HL-60 (cell line): Measurements from ENCODE around the gene HLA-DQA1.
"Not testable (repeated sequence)": the region's sequence is repeated elsewhere in the genome, so short reads cannot be mapped to it uniquely, and the experiment has no call there.

Source experiments
- CTCF ChIP-seq: IDR thresholded peaks from one replicate; pipeline ENCODE4 v1.5.1; 2011; ENCODE audit warnings: low read length, control low read depth, inconsistent platforms; ENCODE audit not compliant: insufficient read depth
- GABPA ChIP-seq: IDR thresholded peaks from 2 replicates; pipeline ENCODE4 v1.6.1; 2012; ENCODE audit warnings: low read depth
- POLR2AphosphoS5 ChIP-seq: IDR thresholded peaks from 2 replicates; pipeline ENCODE4 v1.6.1; 2012; ENCODE audit warnings: low read depth
- REST ChIP-seq: IDR thresholded peaks from 2 replicates; pipeline ENCODE4 v1.6.1; 2012; ENCODE audit warnings: low read depth; ENCODE audit not compliant: insufficient replicate concordance
- SPI1 ChIP-seq: IDR thresholded peaks from 2 replicates; pipeline ENCODE4 v1.6.1; 2012; ENCODE audit warnings: low read depth, mild to moderate bottlenecking, borderline replicate concordance

- TF ChIP-seq CTCF, POLR2AphosphoS5, GABPA, REST, SPI1: not testable (repeated sequence)
Observed at GRCh38 chr6:32657819-32658218, 20.6 kb downstream of the HLA-DQA1 start.
